H1 (cell line): ENCODE results near the gene KPNA1. TPM values are rescaled to one million over a fixed set of nuclear protein-coding genes. Genes with fewer than 3 reads are reported as not detected.

Experiments used
- ASH2L ChIP-seq: fragments of 200-600, 300-600 bp; sonication (generic); IDR thresholded peaks from one replicate; pipeline ENCODE4 v1.7.1; 2017; ENCODE audit warnings: low read length
- BACH1 ChIP-seq: IDR thresholded peaks from 2 replicates; pipeline ENCODE4 v1.6.1; 2012; ENCODE audit warnings: low read length, improper control_type of control experiment
- BCL11A ChIP-seq, 2 experiments: IDR thresholded peaks; one replicate each; pipeline ENCODE4 v1.6.1; 2011; ENCODE audit warnings: low read depth in 2 of 2, low read length in 2 of 2, mild to moderate bottlenecking in 2 of 2
- BRCA1 ChIP-seq: IDR thresholded peaks from 2 replicates; pipeline ENCODE4 v1.6.1; 2012; ENCODE audit warnings: low read depth, low read length, improper control_type of control experiment
- CBX8 ChIP-seq: fragments of 300-800, 300-1000 bp; sonication (generic); IDR thresholded peaks from 2 replicates; pipeline ENCODE4 v1.7.1; 2016; ENCODE audit warnings: low read depth, low read length, borderline replicate concordance
- CHD1 ChIP-seq: IDR thresholded peaks from 2 replicates; pipeline ENCODE4 v1.6.1; 2012; ENCODE audit warnings: low read depth, low read length, improper control_type of control experiment
- CHD2 ChIP-seq: IDR thresholded peaks from 2 replicates; pipeline ENCODE4 v1.6.1; 2012; ENCODE audit warnings: low read length, improper control_type of control experiment
- CTBP2 ChIP-seq: IDR thresholded peaks from 2 replicates; pipeline ENCODE4 v1.7.0; 2011; ENCODE audit warnings: borderline replicate concordance, mild to moderate bottlenecking, moderate library complexity, mixed read lengths, low read length; ENCODE audit not compliant: insufficient read depth, insufficient read length
- EGR1 ChIP-seq: IDR thresholded peaks from 2 replicates; pipeline ENCODE4 v1.6.1; 2011; ENCODE audit warnings: low read depth, low read length, borderline replicate concordance
- EP300 ChIP-seq, 2 experiments: IDR thresholded peaks; 1 replicate in 1 of 2; 2 replicates in 1 of 2; pipeline ENCODE4 v1.6.1; 2011 to 2012; ENCODE audit warnings: low read depth in 2 of 2, low read length in 2 of 2, mild to moderate bottlenecking in 2 of 2, borderline replicate concordance in 1 of 2, inconsistent platforms in 1 of 2, moderate library complexity in 1 of 2
- FOSL1 ChIP-seq: IDR thresholded peaks from 2 replicates; pipeline ENCODE4 v1.6.1; 2011; ENCODE audit warnings: mild to moderate bottlenecking, low read depth, low read length, moderate library complexity; ENCODE audit not compliant: insufficient read depth
- GTF2F1 ChIP-seq: IDR thresholded peaks from 2 replicates; pipeline ENCODE4 v1.6.1; 2012; ENCODE audit warnings: low read depth, low read length, improper control_type of control experiment, borderline replicate concordance
- HDAC2 ChIP-seq, 2 experiments: fragments of 300-600 bp in 1 of 2; sonication (generic) in 1 of 2; IDR thresholded peaks; 2 replicates each; pipeline ENCODE4 v1.6.1; 2011 to 2012; ENCODE audit warnings: low read depth in 2 of 2, low read length in 2 of 2, mild to moderate bottlenecking in 2 of 2, moderate library complexity in 2 of 2, borderline replicate concordance in 1 of 2, inconsistent platforms in 1 of 2
- NRF1 ChIP-seq: IDR thresholded peaks from 2 replicates; pipeline ENCODE4 v1.6.1; 2011; ENCODE audit warnings: mild to moderate bottlenecking, low read depth, low read length, improper control_type of control experiment
- POU5F1 ChIP-seq: IDR thresholded peaks from 2 replicates; pipeline ENCODE4 v1.6.1; 2011; ENCODE audit warnings: low read depth, mild to moderate bottlenecking, low read length, moderate library complexity
- RAD21 ChIP-seq, 2 experiments: IDR thresholded peaks in 1 of 2; conservative IDR thresholded peaks in 1 of 2; 2 replicates each; pipeline ENCODE4 v1.6.1; 2011; ENCODE audit warnings: low read depth in 2 of 2, low read length in 2 of 2, improper control_type of control experiment in 1 of 2, inconsistent platforms in 1 of 2, mild to moderate bottlenecking in 1 of 2, moderate library complexity in 1 of 2
- RBBP5 ChIP-seq: IDR thresholded peaks from 2 replicates; pipeline ENCODE4 v1.7.1; 2012; ENCODE audit warnings: low read depth, mild to moderate bottlenecking, inconsistent platforms, low read length, moderate library complexity, borderline replicate concordance
- SAP30 ChIP-seq: fragments of 300-600 bp; sonication (generic); IDR thresholded peaks from 2 replicates; pipeline ENCODE4 v1.7.1; 2012; ENCODE audit warnings: low read length, moderate library complexity, mild to moderate bottlenecking, inconsistent platforms; ENCODE audit not compliant: insufficient read depth, insufficient replicate concordance
- SIRT6 ChIP-seq: IDR thresholded peaks from one replicate; pipeline ENCODE4 v1.7.1; 2012; ENCODE audit warnings: low read length, inconsistent platforms
- SP1 ChIP-seq: IDR thresholded peaks from 2 replicates; pipeline ENCODE4 v1.6.1; 2011; ENCODE audit warnings: low read depth, low read length
- SP2 ChIP-seq: IDR thresholded peaks from 2 replicates; pipeline ENCODE4 v1.6.1; 2012; ENCODE audit warnings: mild to moderate bottlenecking, low read length, inconsistent platforms
- SP4 ChIP-seq: IDR thresholded peaks from 2 replicates; pipeline ENCODE4 v1.6.1; 2012; ENCODE audit warnings: low read length, inconsistent platforms
- SUZ12 ChIP-seq: fragments of 200-600 bp; sonication (generic); IDR thresholded peaks from 2 replicates; pipeline ENCODE4 v1.6.1; 2012; ENCODE audit warnings: mild to moderate bottlenecking, inconsistent platforms, low read length, moderate library complexity, mixed read lengths
- TAF7 ChIP-seq: optimal IDR thresholded peaks from 2 replicates; pipeline ENCODE3; 2011; ENCODE audit warnings: low read depth, mild to moderate bottlenecking, inconsistent platforms, low read length, moderate library complexity, borderline replicate concordance
- TEAD4 ChIP-seq: IDR thresholded peaks from 2 replicates; pipeline ENCODE4 v1.6.1; 2012; ENCODE audit warnings: low read depth, low read length, inconsistent platforms, mixed read lengths
- ZNF274 ChIP-seq: IDR thresholded peaks from 2 replicates; pipeline ENCODE4 v1.7.0; 2012; ENCODE audit warnings: low read length, borderline replicate concordance; ENCODE audit errors: extremely low read depth
- polyA plus RNA-seq, 7 experiments: library from polyadenylated mRNA; depleted of rRNA in 3 of 7; stranded (reverse) in 5 of 7; unstranded in 2 of 7; fragments of >200 nt in 5 of 7; fragments of 200-250 nt in 2 of 7; gene quantifications; 1 replicate in 5 of 7; 2 replicates in 1 of 7; 4 replicates in 1 of 7; pipeline versions ENCODE4 v1.2.1 to v1.2.3, GENCODE V29; 2011 to 2013; ENCODE audit warnings: missing spikeins in 2 of 7, mixed read lengths in 2 of 7
- total RNA-seq: library from RNA; stranded (reverse); fragmentation: NEBNext Ultra II Directional; extraction: Animal tissue kit (Norgen Biotek cat#: 25700); gene quantifications from 2 replicates; pipeline ENCODE4 v1.2.1, GENCODE V29; 2021

KPNA1 gene
- total and polyA plus RNA-seq, 2 of the 8 experiments (the other 6 are each of a cell fraction or from before 2014, with no cell fraction given) = 14.8 to 63.0 TPM

DNA sequence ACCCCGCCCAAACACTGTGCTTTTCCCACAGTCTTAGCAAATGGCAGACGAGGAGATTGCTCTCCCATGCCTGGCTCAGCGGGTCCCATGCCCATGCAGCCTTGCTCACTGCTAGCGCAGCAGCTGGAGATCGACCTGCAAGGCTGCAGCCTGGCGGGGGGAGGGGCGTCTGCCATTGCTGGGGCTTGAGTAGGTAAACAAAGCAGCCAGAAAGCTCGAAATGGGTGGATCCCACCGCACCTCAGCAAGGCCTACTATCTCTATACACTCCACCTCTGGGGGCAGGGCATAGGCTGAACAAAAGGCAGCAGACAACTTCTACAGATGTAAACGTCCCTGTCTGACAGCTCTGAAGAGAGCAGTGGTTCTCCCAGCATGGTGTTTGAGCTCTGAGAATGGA lies 71.6 kb downstream of the KPNA1 start (continued):
- no peak for TF ChIP-seq NRF1
- TF ChIP-seq BCL11A (IDR thresholded peaks at IDR 0.05; ENCODE audit: low read depth in 2 of 2, low read length in 2 of 2) = no peak
- TF ChIP-seq SP4 = no peak
- TF ChIP-seq HDAC2 (IDR thresholded peaks at IDR 0.05; ENCODE audit: borderline replicate concordance in 1 of 2, low read depth in 2 of 2, low read length in 2 of 2) = 0 out of 4 replicates have a peak, but pooled peaks of 1 of the 2 experiments have one; percentile 20
- no peak for TF ChIP-seq EGR1
- TF ChIP-seq RBBP5 = 0 out of 2 replicates have a peak, but pooled peaks have one; percentile 41
- TF ChIP-seq BACH1 = no peak
- no peak for TF ChIP-seq SUZ12
- TF ChIP-seq SP2 = no peak
- 0 out of 2 replicates have a peak, but pooled peaks have one; percentile 13 for TF ChIP-seq TEAD4
- TF ChIP-seq SP1 = peak; percentile 78
- TF ChIP-seq ASH2L = no peak
- TF ChIP-seq CHD2 = peak; percentile 50; the same call in 1 of the 2 replicates
- TF ChIP-seq SIRT6 = no peak
- TF ChIP-seq POU5F1 = no peak
- TF ChIP-seq SAP30 = no peak
- no peak for TF ChIP-seq CTBP2
- no peak for TF ChIP-seq CHD1
- TF ChIP-seq RAD21 (IDR thresholded peaks at IDR 0.05 in 1 of 2, conservative IDR thresholded peaks at IDR 0.05 in 1 of 2; ENCODE audit: low read depth in 2 of 2, low read length in 2 of 2) = peak; percentile 2 to 13; a peak in 1 of 4 replicates
- TF ChIP-seq ZNF274 = no peak
- TF ChIP-seq CBX8 = no peak
- TF ChIP-seq GTF2F1 = no peak
- TF ChIP-seq FOSL1 = no peak
- no peak; a peak in 1 of 3 replicates for TF ChIP-seq EP300 (IDR thresholded peaks at IDR 0.05; ENCODE audit: borderline replicate concordance in 1 of 2, low read depth in 2 of 2, low read length in 2 of 2)
- no peak for TF ChIP-seq TAF7
- no peak for TF ChIP-seq BRCA1
